Lower lobe of right lung (tissue), 2 donors: Measurements from ENCODE around the gene IL23R. TPM values are rescaled to one million over a fixed set of nuclear protein-coding genes. Genes with fewer than 3 reads are reported as not detected.

ENCODE experiments used
- ATAC-seq, 2 donors: fragments of 200-7000 bp; cut with Tn5 transposase; one replicate each; pipeline ENCODE4 v1.9.1; 2020 to 2022; ENCODE audit warnings: mild to moderate bottlenecking in 2 of 2, moderate library complexity in 2 of 2
- DNase-seq: peaks from one replicate; pipeline ENCODE4 v3.0.0-alpha.2; 2020
- H3K27ac ChIP-seq: fragments of 200-600 bp; one replicate; pipeline ENCODE4 v1.8.0; 2022
- H3K27me3 ChIP-seq: fragments of 200-600 bp; one replicate; pipeline ENCODE4 v1.8.0; 2022; ENCODE audit warnings: low read depth
- H3K36me3 ChIP-seq: fragments of 200-600 bp; one replicate; pipeline ENCODE4 v1.8.0; 2022; ENCODE audit warnings: mild to moderate bottlenecking
- H3K4me1 ChIP-seq: fragments of 200-600 bp; one replicate; pipeline ENCODE4 v1.8.0; 2022
- H3K4me3 ChIP-seq: fragments of 200-600 bp; one replicate; pipeline ENCODE4 v1.8.0; 2022; ENCODE audit warnings: mild to moderate bottlenecking
- H3K9me3 ChIP-seq: fragments of 200-600 bp; one replicate; pipeline ENCODE4 v1.8.0; 2022
- CTCF ChIP-seq: fragments of 200-600 bp; IDR thresholded peaks from one replicate; pipeline ENCODE4 v1.8.0; 2022; ENCODE audit warnings: antibody characterized with exemption, mild to moderate bottlenecking
- intact Hi-C: fragments of 100-400 bp; cut with DNase I; formaldehyde crosslinking; loops from one replicate; pipeline ENCODE4 v1.11.0; 2022
- total RNA-seq: library from RNA; stranded (reverse); fragmentation: NEBNext Ultra II Directional; extraction: Animal tissue kit (Norgen Biotek cat#: 25700); gene quantifications from one replicate; pipeline ENCODE4 v1.2.1, GENCODE V29; 2021
- donor health status: DM: no; HTN: yes; CAD: no; lungs with severe emphysema.

IL23R gene
- total RNA-seq, 1 donor from 2014 or later = 0.18 TPM

- no peak overlapping the region for H3K27ac ChIP-seq
- intact Hi-C loops = no loop called here
- TF ChIP-seq CTCF = no peak
- H3K27me3 ChIP-seq = no peaks in the 10 kb centered on the region
- ATAC-seq = no peak
- H3K36me3 ChIP-seq = no peaks in the 10 kb centered on the region
- H3K9me3 ChIP-seq = no peaks in the 10 kb centered on the region
- no peaks in the 10 kb centered on the region for H3K4me1 ChIP-seq
- H3K4me3 ChIP-seq = no peak overlapping the region
- no peak for DNase-seq
Measured at GRCh38 chr1:67126111-67126746, 40.0 kb upstream of the IL23R start.

GRCh38 chr1:67126974-67127373 is 39.3 kb upstream of the IL23R start:
- ATAC-seq = no peak
- intact Hi-C loops = no loop called here
- Histone ChIP-seq H3K9me3 (no peaks in the 10 kb centered on the region), H3K4me1 (no peaks in the 10 kb centered on the region), H3K36me3 (no peaks in the 10 kb centered on the region), H3K27ac (no peak overlapping the region), H3K27me3 (no peaks in the 10 kb centered on the region), H3K4me3 (no peak overlapping the region)
- DNase-seq = no peak
- TF ChIP-seq CTCF = no peak

GRCh38 chr1:67130673-67131072 is 35.6 kb upstream of the IL23R start:
- H3K9me3 ChIP-seq = no peaks in the 10 kb centered on the region
- H3K27me3 ChIP-seq = no peaks in the 10 kb centered on the region
- H3K4me3 ChIP-seq = no peak overlapping the region
- peaks cover 11% of the 10 kb centered on the region for H3K4me1 ChIP-seq
- ATAC-seq (no peak), DNase-seq (no peak)
- intact Hi-C loops = no loop called here
- no peaks in the 10 kb centered on the region for H3K36me3 ChIP-seq
- no peak for TF ChIP-seq CTCF
- no peak overlapping the region for H3K27ac ChIP-seq

GRCh38 chr1:67133177-67133576 is 33.1 kb upstream of the IL23R start:
- intact Hi-C loops = no loop called here
- Histone ChIP-seq H3K27me3 (no peaks in the 10 kb centered on the region), H3K9me3 (no peaks in the 10 kb centered on the region), H3K27ac (no peak overlapping the region), H3K36me3 (no peaks in the 10 kb centered on the region), H3K4me3 (no peak overlapping the region), H3K4me1 (peaks cover 11% of the 10 kb centered on the region)
- ATAC-seq (no peak), DNase-seq (no peak)
- TF ChIP-seq CTCF = no peak

- Histone ChIP-seq H3K4me1 (peaks cover 11% of the 10 kb centered on the region), H3K9me3 (no peaks in the 10 kb centered on the region), H3K27ac (no peak within 1 kb of the TSS), H3K4me3 (peak within 1 kb of the TSS; percentile 36), H3K27me3 (no peaks in the 10 kb centered on the region), H3K36me3 (no peaks in the 10 kb centered on the region)
- ATAC-seq = peak in 1 of 2 donors; percentile 60
- intact Hi-C loops = no loop called here
- DNase-seq = no peak
- TF ChIP-seq CTCF = no peak
Measured at GRCh38 chr1:67134695-67135094, 31.6 kb upstream of the IL23R start, which contains the start of gene C1orf141. Gene C1orf141, minus strand, starts transcription at chr1:67134970. Its CDS starts 7,730 bp downstream, at chr1:67127240.
